ENCODE measurements around the gene FOXQ1.

DNA sequence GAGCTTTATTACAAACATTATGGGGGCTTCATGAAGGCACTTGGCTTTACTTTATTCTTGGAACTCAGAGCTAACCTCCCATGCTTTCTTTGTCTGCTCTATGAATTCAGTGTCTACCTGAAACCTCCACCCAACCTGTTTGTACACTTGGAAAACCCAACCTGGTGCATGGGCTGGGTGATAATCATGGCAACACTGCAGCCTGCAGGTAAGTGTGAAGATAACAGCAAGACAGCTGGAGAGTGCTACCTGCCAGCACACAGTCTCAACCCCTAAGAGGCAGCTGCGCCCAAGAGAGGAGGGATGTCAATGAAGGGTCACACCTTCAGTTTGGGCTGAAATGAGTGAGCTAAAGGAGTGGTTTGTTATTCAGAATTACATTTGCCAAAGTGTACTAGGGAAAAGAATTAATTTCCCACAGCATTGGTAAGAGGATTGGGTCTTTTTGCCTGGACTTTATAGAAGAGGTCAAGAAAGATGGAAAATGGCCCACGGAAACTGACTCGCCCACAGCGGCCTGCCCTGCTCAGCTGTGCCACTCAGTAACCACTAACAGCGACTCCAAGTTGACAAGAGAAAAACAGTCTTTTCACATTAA lies 24.4 kb downstream of the FOXQ1 start:
- TF ChIP-seq POLR2A (IDR thresholded peaks at IDR 0.05) (no peak), POLR2AphosphoS5 (IDR thresholded peaks at IDR 0.05; ENCODE audit: insufficient read depth in 1 of 2, low read depth in 1 of 2) (peak in 1 of 2 donors; percentile 22)
- TF ChIP-seq, protein P1, sequence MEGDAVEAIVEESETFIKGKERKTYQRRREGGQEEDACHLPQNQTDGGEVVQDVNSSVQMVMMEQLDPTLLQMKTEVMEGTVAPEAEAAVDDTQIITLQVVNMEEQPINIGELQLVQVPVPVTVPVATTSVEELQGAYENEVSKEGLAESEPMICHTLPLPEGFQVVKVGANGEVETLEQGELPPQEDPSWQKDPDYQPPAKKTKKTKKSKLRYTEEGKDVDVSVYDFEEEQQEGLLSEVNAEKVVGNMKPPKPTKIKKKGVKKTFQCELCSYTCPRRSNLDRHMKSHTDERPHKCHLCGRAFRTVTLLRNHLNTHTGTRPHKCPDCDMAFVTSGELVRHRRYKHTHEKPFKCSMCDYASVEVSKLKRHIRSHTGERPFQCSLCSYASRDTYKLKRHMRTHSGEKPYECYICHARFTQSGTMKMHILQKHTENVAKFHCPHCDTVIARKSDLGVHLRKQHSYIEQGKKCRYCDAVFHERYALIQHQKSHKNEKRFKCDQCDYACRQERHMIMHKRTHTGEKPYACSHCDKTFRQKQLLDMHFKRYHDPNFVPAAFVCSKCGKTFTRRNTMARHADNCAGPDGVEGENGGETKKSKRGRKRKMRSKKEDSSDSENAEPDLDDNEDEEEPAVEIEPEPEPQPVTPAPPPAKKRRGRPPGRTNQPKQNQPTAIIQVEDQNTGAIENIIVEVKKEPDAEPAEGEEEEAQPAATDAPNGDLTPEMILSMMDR (IDR thresholded peaks at IDR 0.05) = no peak
